GM23338 (cell line): ENCODE results near the gene EYS.

Source experiments
- CREB1 ChIP-seq: fragments of 250-450 bp; sonication (Bioruptor Pico); IDR thresholded peaks from 2 replicates; pipeline ENCODE4 v1.5.0; 2020; ENCODE audit warnings: low read depth, mild to moderate bottlenecking, moderate library complexity
- EZH2 ChIP-seq: fragments of 200-600 bp; sonication (generic); IDR thresholded peaks from one replicate; pipeline ENCODE4 v1.8.0; 2017; ENCODE audit warnings: antibody characterized with exemption, mild to moderate bottlenecking, low read depth; ENCODE audit not compliant: unreplicated experiment
- JUNB ChIP-seq: IDR thresholded peaks from one replicate; pipeline ENCODE4 v1.6.1; 2016; ENCODE audit warnings: antibody characterized with exemption; ENCODE audit not compliant: unreplicated experiment
- NANOG ChIP-seq: IDR thresholded peaks from 2 replicates; pipeline ENCODE4 v1.6.1; 2016; ENCODE audit warnings: antibody characterized with exemption, borderline replicate concordance
- POLR2AphosphoS5 ChIP-seq: IDR thresholded peaks from 2 replicates; pipeline ENCODE4 v1.6.1; 2016; ENCODE audit warnings: antibody characterized with exemption, low read depth
- ZNF114 ChIP-seq: fragments of 250-450 bp; sonication (Bioruptor Pico); IDR thresholded peaks from 2 replicates; pipeline ENCODE4 v1.5.0; 2020; ENCODE audit warnings: mild to moderate bottlenecking, moderate library complexity
- TF ChIP-seq, protein P1 (sequence below), 2 experiments: fragments of 200-600 bp in 1 of 2; sonication (generic) in 1 of 2; conservative IDR thresholded peaks; 2 replicates each; pipeline versions ENCODE4 v1.5.1 to v1.6.1; 2016 to 2017; ENCODE audit warnings: antibody characterized with exemption in 2 of 2, low read depth in 2 of 2, mild to moderate bottlenecking in 2 of 2, moderate library complexity in 1 of 2
- TF ChIP-seq, protein P2 (sequence below): IDR thresholded peaks from 2 replicates; pipeline ENCODE4 v1.6.1; 2016; ENCODE audit warnings: antibody characterized with exemption
- TF ChIP-seq, protein P3 (sequence below): IDR thresholded peaks from one replicate; pipeline ENCODE4 v1.6.1; 2018; ENCODE audit warnings: antibody characterized with exemption; ENCODE audit not compliant: unreplicated experiment

DNA sequence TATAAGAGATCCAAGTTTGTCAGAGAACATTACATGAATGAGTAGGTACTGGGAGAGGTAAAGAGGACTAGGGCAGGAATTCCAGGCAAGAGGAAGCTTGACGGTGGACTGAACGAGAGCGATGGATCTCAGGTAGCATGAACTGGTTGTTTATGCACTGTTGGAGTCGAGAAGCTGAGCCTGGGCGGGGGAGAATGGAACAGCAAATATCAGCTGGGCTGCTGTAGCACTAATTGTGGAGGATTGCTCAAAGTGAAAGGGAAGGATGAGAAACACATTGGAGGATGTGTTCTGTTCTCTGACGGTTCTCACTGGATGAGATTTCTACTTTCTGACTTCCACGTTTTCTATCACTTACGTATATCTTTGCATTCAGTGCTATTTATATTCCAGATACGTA, 1907.2 kb downstream of the EYS start:
- TF ChIP-seq POLR2AphosphoS5 (no peak), CREB1 (CRISPR knock-in tag) (no peak), EZH2 (no peak), ZNF114 (CRISPR knock-in tag) (no peak), NANOG (no peak), JUNB (no peak)
- TF ChIP-seq, protein P1, sequence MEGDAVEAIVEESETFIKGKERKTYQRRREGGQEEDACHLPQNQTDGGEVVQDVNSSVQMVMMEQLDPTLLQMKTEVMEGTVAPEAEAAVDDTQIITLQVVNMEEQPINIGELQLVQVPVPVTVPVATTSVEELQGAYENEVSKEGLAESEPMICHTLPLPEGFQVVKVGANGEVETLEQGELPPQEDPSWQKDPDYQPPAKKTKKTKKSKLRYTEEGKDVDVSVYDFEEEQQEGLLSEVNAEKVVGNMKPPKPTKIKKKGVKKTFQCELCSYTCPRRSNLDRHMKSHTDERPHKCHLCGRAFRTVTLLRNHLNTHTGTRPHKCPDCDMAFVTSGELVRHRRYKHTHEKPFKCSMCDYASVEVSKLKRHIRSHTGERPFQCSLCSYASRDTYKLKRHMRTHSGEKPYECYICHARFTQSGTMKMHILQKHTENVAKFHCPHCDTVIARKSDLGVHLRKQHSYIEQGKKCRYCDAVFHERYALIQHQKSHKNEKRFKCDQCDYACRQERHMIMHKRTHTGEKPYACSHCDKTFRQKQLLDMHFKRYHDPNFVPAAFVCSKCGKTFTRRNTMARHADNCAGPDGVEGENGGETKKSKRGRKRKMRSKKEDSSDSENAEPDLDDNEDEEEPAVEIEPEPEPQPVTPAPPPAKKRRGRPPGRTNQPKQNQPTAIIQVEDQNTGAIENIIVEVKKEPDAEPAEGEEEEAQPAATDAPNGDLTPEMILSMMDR (conservative IDR thresholded peaks at IDR 0.05; ENCODE audit: low read depth in 2 of 2): no peak
- TF ChIP-seq, protein P2, sequence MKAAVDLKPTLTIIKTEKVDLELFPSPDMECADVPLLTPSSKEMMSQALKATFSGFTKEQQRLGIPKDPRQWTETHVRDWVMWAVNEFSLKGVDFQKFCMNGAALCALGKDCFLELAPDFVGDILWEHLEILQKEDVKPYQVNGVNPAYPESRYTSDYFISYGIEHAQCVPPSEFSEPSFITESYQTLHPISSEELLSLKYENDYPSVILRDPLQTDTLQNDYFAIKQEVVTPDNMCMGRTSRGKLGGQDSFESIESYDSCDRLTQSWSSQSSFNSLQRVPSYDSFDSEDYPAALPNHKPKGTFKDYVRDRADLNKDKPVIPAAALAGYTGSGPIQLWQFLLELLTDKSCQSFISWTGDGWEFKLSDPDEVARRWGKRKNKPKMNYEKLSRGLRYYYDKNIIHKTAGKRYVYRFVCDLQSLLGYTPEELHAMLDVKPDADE: no peak
- TF ChIP-seq, protein P3, sequence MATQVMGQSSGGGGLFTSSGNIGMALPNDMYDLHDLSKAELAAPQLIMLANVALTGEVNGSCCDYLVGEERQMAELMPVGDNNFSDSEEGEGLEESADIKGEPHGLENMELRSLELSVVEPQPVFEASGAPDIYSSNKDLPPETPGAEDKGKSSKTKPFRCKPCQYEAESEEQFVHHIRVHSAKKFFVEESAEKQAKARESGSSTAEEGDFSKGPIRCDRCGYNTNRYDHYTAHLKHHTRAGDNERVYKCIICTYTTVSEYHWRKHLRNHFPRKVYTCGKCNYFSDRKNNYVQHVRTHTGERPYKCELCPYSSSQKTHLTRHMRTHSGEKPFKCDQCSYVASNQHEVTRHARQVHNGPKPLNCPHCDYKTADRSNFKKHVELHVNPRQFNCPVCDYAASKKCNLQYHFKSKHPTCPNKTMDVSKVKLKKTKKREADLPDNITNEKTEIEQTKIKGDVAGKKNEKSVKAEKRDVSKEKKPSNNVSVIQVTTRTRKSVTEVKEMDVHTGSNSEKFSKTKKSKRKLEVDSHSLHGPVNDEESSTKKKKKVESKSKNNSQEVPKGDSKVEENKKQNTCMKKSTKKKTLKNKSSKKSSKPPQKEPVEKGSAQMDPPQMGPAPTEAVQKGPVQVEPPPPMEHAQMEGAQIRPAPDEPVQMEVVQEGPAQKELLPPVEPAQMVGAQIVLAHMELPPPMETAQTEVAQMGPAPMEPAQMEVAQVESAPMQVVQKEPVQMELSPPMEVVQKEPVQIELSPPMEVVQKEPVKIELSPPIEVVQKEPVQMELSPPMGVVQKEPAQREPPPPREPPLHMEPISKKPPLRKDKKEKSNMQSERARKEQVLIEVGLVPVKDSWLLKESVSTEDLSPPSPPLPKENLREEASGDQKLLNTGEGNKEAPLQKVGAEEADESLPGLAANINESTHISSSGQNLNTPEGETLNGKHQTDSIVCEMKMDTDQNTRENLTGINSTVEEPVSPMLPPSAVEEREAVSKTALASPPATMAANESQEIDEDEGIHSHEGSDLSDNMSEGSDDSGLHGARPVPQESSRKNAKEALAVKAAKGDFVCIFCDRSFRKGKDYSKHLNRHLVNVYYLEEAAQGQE: no peak
